ENCODE results near the gene MAML2.

The MAML2 gene

GRCh38 chr11:96021901-96022650 is 320.9 kb downstream of the MAML2 start:
- in situ Hi-C loops (cut with MboI; ENCODE audit: low pct_unique_long_range_greater_than_20kb, low sequenced_read_pairs): no loop called here
- DNase-seq: no peak

GRCh38 chr11:96019810-96020747 is 322.9 kb downstream of the MAML2 start:
- DNase-seq: no peak
- in situ Hi-C loops (cut with MboI; ENCODE audit: low pct_unique_long_range_greater_than_20kb, low sequenced_read_pairs): no loop called here

GRCh38 chr11:96019281-96019680 is 323.7 kb downstream of the MAML2 start:
- no peak for DNase-seq
- in situ Hi-C loops (cut with MboI; ENCODE audit: low pct_unique_long_range_greater_than_20kb, low sequenced_read_pairs): no loop called here

- in situ Hi-C loops (cut with MboI; ENCODE audit: low pct_unique_long_range_greater_than_20kb, low sequenced_read_pairs): no loop called here
- no peak for DNase-seq
Measured at GRCh38 chr11:96017856-96018255, 325.1 kb downstream of the MAML2 start.

- DNase-seq: no peak
- in situ Hi-C loops (cut with MboI; ENCODE audit: low pct_unique_long_range_greater_than_20kb, low sequenced_read_pairs): no loop called here
Measured at GRCh38 chr11:96016978-96017502, 326.0 kb downstream of the MAML2 start.

- in situ Hi-C loops (cut with MboI; ENCODE audit: low pct_unique_long_range_greater_than_20kb, low sequenced_read_pairs): no loop called here
- DNase-seq: peak; percentile 10
Measured at GRCh38 chr11:96015906-96016565, 327.0 kb downstream of the MAML2 start.

GRCh38 chr11:96014217-96014616 is 328.8 kb downstream of the MAML2 start:
- peak; percentile 71 for DNase-seq

GRCh38 chr11:96013461-96014213 is 329.4 kb downstream of the MAML2 start:
- DNase-seq: no peak
- in situ Hi-C loops (cut with MboI; ENCODE audit: low pct_unique_long_range_greater_than_20kb, low sequenced_read_pairs): no loop called here

More at GRCh38 chr11:96014217-96014616, 328.8 kb downstream of the MAML2 start:
- in situ Hi-C loops (cut with MboI; ENCODE audit: low pct_unique_long_range_greater_than_20kb, low sequenced_read_pairs): no loop called here

- in situ Hi-C loops (cut with MboI; ENCODE audit: low pct_unique_long_range_greater_than_20kb, low sequenced_read_pairs): no loop called here
- peak; percentile 80 for DNase-seq
Measured at GRCh38 chr11:96012086-96012824, 330.7 kb downstream of the MAML2 start.

GRCh38 chr11:96010683-96011082 is 332.3 kb downstream of the MAML2 start:
- DNase-seq: no peak
- in situ Hi-C loops (cut with MboI; ENCODE audit: low pct_unique_long_range_greater_than_20kb, low sequenced_read_pairs): no loop called here

- no peak for DNase-seq
- in situ Hi-C loops (cut with MboI; ENCODE audit: low pct_unique_long_range_greater_than_20kb, low sequenced_read_pairs): no loop called here
Measured at GRCh38 chr11:96008161-96008720, 334.8 kb downstream of the MAML2 start.

GRCh38 chr11:96006037-96006436 is 337.0 kb downstream of the MAML2 start:
- in situ Hi-C loops (cut with MboI; ENCODE audit: low pct_unique_long_range_greater_than_20kb, low sequenced_read_pairs): no loop called here
- no peak for DNase-seq

GRCh38 chr11:96004862-96005261 is 338.1 kb downstream of the MAML2 start:
- in situ Hi-C loops (cut with MboI; ENCODE audit: low pct_unique_long_range_greater_than_20kb, low sequenced_read_pairs): no loop called here
- DNase-seq: no peak

- DNase-seq: no peak
- in situ Hi-C loops (cut with MboI; ENCODE audit: low pct_unique_long_range_greater_than_20kb, low sequenced_read_pairs): no loop called here
Measured at GRCh38 chr11:96002754-96003290, 340.2 kb downstream of the MAML2 start.

GRCh38 chr11:96002339-96002738 is 340.7 kb downstream of the MAML2 start:
- DNase-seq: no peak
- in situ Hi-C loops (cut with MboI; ENCODE audit: low pct_unique_long_range_greater_than_20kb, low sequenced_read_pairs): no loop called here

- DNase-seq: no peak
- in situ Hi-C loops (cut with MboI; ENCODE audit: low pct_unique_long_range_greater_than_20kb, low sequenced_read_pairs): no loop called here
Measured at GRCh38 chr11:96001037-96001436, 342.0 kb downstream of the MAML2 start.

- DNase-seq: no peak
- in situ Hi-C loops (cut with MboI; ENCODE audit: low pct_unique_long_range_greater_than_20kb, low sequenced_read_pairs): no loop called here
Measured at GRCh38 chr11:95999711-96000406, 343.1 kb downstream of the MAML2 start.

Measured in KBM-7 (cell line).